SU-DHL-6 (cell line): ENCODE measurements around the gene ANKLE1.

Experiments
- EZH2phosphoT487 ChIP-seq: fragments of 200-600 bp; sonication (generic), shearing (Covaris generic); conservative IDR thresholded peaks from 2 replicates; pipeline ENCODE4 v1.6.1; 2018; ENCODE audit warnings: mild to moderate bottlenecking, antibody characterized with exemption, low read length, moderate library complexity, mixed read lengths
- TF ChIP-seq, protein P1 (sequence below): fragments of 200-600 bp; sonication (generic); IDR thresholded peaks from one replicate; pipeline ENCODE4 v1.5.1; 2017; ENCODE audit warnings: antibody characterized with exemption, mild to moderate bottlenecking, low read length, moderate library complexity; ENCODE audit not compliant: insufficient read depth, poor library complexity, severe bottlenecking

DNA sequence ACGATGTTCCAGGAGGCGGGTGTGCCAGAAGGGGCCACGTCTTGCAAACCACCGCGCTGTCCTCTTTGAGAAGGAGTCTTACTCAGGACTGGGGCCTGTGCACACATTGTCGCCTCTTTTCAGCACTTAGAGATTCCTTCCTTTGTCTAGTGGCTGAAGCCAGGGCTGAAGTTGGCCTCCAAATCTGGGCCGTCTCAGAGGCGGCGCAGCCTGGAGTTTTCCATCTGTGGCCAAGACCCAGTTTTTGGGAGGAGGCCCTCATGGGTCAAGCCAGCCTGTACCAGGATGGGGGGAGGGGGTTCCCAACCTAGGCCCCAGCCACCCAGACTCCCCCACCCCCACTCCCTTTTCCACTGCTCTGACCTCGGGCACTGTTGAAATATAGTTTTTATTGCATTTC, 41.2 kb downstream of the ANKLE1 start:
- TF ChIP-seq, protein P1, sequence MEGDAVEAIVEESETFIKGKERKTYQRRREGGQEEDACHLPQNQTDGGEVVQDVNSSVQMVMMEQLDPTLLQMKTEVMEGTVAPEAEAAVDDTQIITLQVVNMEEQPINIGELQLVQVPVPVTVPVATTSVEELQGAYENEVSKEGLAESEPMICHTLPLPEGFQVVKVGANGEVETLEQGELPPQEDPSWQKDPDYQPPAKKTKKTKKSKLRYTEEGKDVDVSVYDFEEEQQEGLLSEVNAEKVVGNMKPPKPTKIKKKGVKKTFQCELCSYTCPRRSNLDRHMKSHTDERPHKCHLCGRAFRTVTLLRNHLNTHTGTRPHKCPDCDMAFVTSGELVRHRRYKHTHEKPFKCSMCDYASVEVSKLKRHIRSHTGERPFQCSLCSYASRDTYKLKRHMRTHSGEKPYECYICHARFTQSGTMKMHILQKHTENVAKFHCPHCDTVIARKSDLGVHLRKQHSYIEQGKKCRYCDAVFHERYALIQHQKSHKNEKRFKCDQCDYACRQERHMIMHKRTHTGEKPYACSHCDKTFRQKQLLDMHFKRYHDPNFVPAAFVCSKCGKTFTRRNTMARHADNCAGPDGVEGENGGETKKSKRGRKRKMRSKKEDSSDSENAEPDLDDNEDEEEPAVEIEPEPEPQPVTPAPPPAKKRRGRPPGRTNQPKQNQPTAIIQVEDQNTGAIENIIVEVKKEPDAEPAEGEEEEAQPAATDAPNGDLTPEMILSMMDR = no peak
- TF ChIP-seq EZH2phosphoT487 = no peak
